Nephron progenitor cell (in vitro differentiated cells): ENCODE data around the gene POLR3E.

Source experiments
- DNase-seq: peaks from one replicate; pipeline ENCODE4 v3.0.0; 2021
- H3K27ac Mint-ChIP-seq: 2 replicates; pipeline ENCODE4 v1.8.0; 2021; ENCODE audit warnings: mild to moderate bottlenecking, moderate library complexity, mixed read lengths
- H3K27me3 Mint-ChIP-seq: 2 replicates; pipeline ENCODE4 v1.8.0; 2021; ENCODE audit warnings: mild to moderate bottlenecking, low read depth, mixed read lengths; ENCODE audit not compliant: poor library complexity
- H3K36me3 Mint-ChIP-seq: 2 replicates; pipeline ENCODE4 v1.8.0; 2021; ENCODE audit warnings: low read depth, mixed read lengths
- H3K4me1 Mint-ChIP-seq: 2 replicates; pipeline ENCODE4 v1.8.0; 2021; ENCODE audit warnings: mixed read lengths
- H3K4me3 Mint-ChIP-seq: 2 replicates; pipeline ENCODE4 v1.8.0; 2021; ENCODE audit warnings: mild to moderate bottlenecking, moderate library complexity, mixed read lengths
- H3K9me3 Mint-ChIP-seq: 2 replicates; pipeline ENCODE4 v1.8.0; 2021; ENCODE audit warnings: mild to moderate bottlenecking, moderate library complexity, mixed read lengths
- CTCF ChIP-seq: fragments of 200-600 bp; sonication (generic); IDR thresholded peaks from 2 replicates; pipeline ENCODE4 v1.5.0; 2021; ENCODE audit warnings: antibody characterized with exemption

POLR3E gene

GRCh38 chr16:22322021-22322471 is 24.8 kb downstream of the POLR3E start:
- Mint-ChIP-seq H3K27me3 (peaks cover 5% of the 10 kb centered on the region), H3K27ac (no peak overlapping the region), H3K4me3 (no peak overlapping the region), H3K9me3 (no peaks in the 10 kb centered on the region), H3K36me3 (peaks cover 18% of the 10 kb centered on the region), H3K4me1 (peaks cover 6% of the 10 kb centered on the region)
- no peak for TF ChIP-seq CTCF
- no peak for DNase-seq

- Mint-ChIP-seq H3K4me1 (no peaks in the 10 kb centered on the region), H3K4me3 (no peak overlapping the region), H3K27ac (no peak overlapping the region), H3K36me3 (peaks cover 11% of the 10 kb centered on the region), H3K27me3 (peaks cover 5% of the 10 kb centered on the region), H3K9me3 (no peaks in the 10 kb centered on the region)
- no peak for TF ChIP-seq CTCF
- DNase-seq: no peak
These were observed 25.5 kb downstream of the POLR3E start for GRCh38 chr16:22322741-22323140.

GRCh38 chr16:22323173-22323958 is 26.2 kb downstream of the POLR3E start:
- Mint-ChIP-seq H3K4me1 (no peaks in the 10 kb centered on the region), H3K4me3 (no peak overlapping the region), H3K36me3 (peaks cover 9% of the 10 kb centered on the region), H3K27ac (no peak overlapping the region), H3K27me3 (peaks cover 5% of the 10 kb centered on the region), H3K9me3 (no peaks in the 10 kb centered on the region)
- no peak for DNase-seq
- TF ChIP-seq CTCF: no peak

GRCh38 chr16:22323959-22324786 is 27.0 kb downstream of the POLR3E start:
- DNase-seq: no peak
- Mint-ChIP-seq H3K4me1 (no peaks in the 10 kb centered on the region), H3K4me3 (no peak overlapping the region), H3K27ac (peak overlapping the region; percentile 71), H3K27me3 (peaks cover 5% of the 10 kb centered on the region), H3K9me3 (no peaks in the 10 kb centered on the region), H3K36me3 (peaks cover 5% of the 10 kb centered on the region)
- TF ChIP-seq CTCF: no peak

GRCh38 chr16:22324787-22325597 is 27.8 kb downstream of the POLR3E start:
- no peaks in the 10 kb centered on the region for H3K9me3 Mint-ChIP-seq
- H3K27me3 Mint-ChIP-seq: peaks cover 5% of the 10 kb centered on the region
- no peaks in the 10 kb centered on the region for H3K4me1 Mint-ChIP-seq
- no peak for DNase-seq
- H3K36me3 Mint-ChIP-seq: peaks cover 3% of the 10 kb centered on the region
- peak overlapping the region; percentile 19 for H3K27ac Mint-ChIP-seq
- no peak for TF ChIP-seq CTCF
- H3K4me3 Mint-ChIP-seq: no peak overlapping the region
